HepG2 (cell line): ENCODE measurements around the gene CDC42EP3. TPM values are rescaled to one million over a fixed set of nuclear protein-coding genes. Genes with fewer than 3 reads are reported as not detected.

Experiments
- ATAC-seq: fragments of 200-7000 bp; cut with Tn5 transposase; 3 replicates; pipeline ENCODE4 v1.9.1; 2020; ENCODE audit warnings: mild to moderate bottlenecking, moderate library complexity
- BruUV-seq: library from RNA; stranded (reverse); fragments of 400-500 nt; replicated peaks from 2 replicates; lab custom pipeline; 2021; lab: Mats Ljungman, UMichigan
- CTCF ChIA-PET: fragments of 300-600 bp; formaldehyde crosslinking; extraction: SDS; loops from one replicate; lab custom pipeline; 2021; ENCODE audit warnings: low total read pairs, inconsistent platforms, low intra/inter-chr PET ratio; lab: Yijun Ruan, JAX
- POLR2A ChIA-PET: fragments of 350-600 bp; sonication (Branson Sonifier 250); formaldehyde crosslinking; loops from one replicate; lab custom pipeline; 2020; ENCODE audit warnings: antibody characterized with exemption, inconsistent platforms; lab: Yijun Ruan, JAX
- DNase-seq: peaks from one replicate; pipeline ENCODE4 v3.0.0-alpha.2; 2015; ENCODE audit warnings: low spot score
- FAIRE-seq: peaks from 3 replicates; lab custom pipeline; 2011; peaks lifted over from hg19 to GRCh38; lab: Jason Lieb, UNC
- H2AFZ ChIP-seq: one replicate; pipeline ENCODE4 v1.6.1; 2011; ENCODE audit warnings: low read length, inconsistent platforms
- H3K27ac ChIP-seq: fragments of 300-600 bp; 3 replicates; pipeline ENCODE4 v1.8.0; 2011; ENCODE audit warnings: mixed run types, mild to moderate bottlenecking, mixed read lengths, low read length, inconsistent platforms; ENCODE audit not compliant: insufficient read depth; ENCODE audit errors: extremely low read length
- H3K27me3 ChIP-seq, 2 experiments: fragments of 200-600 bp in 1 of 2; 2 replicates in 1 of 2; 3 replicates in 1 of 2; pipeline versions ENCODE4 v1.6.0 to v1.8.0; 2011; ENCODE audit warnings: low read length in 2 of 2, mild to moderate bottlenecking in 2 of 2, moderate library complexity in 2 of 2, inconsistent platforms in 1 of 2; ENCODE audit not compliant: insufficient read depth in 2 of 2, control insufficient read depth in 1 of 2
- H3K36me3 ChIP-seq, 2 experiments: fragments of 200-600 bp in 1 of 2; replicated peaks in 1 of 2; 2 replicates in 1 of 2; 3 replicates in 1 of 2; pipeline versions ENCODE4 v1.5.1 to v1.8.0; 2011; ENCODE audit warnings: low read length in 2 of 2, inconsistent platforms in 1 of 2; ENCODE audit not compliant: insufficient read depth in 2 of 2, control insufficient read depth in 1 of 2
- H3K4me1 ChIP-seq: 2 replicates; pipeline ENCODE4 v1.5.1; 2012; ENCODE audit warnings: low read length, inconsistent platforms; ENCODE audit not compliant: insufficient read depth
- H3K4me2 ChIP-seq: 2 replicates; pipeline ENCODE4 v1.6.0; 2011; ENCODE audit warnings: low read depth, low read length, inconsistent platforms
- H3K4me3 ChIP-seq, 3 experiments: fragments of 200-600 bp in 1 of 3; sonication (generic), shearing (Covaris generic) in 1 of 3; replicated peaks in 1 of 3; 2 replicates each; pipeline ENCODE4 v1.5.1; 2011 to 2016; ENCODE audit warnings: low read length in 3 of 3, inconsistent platforms in 2 of 3, low read depth in 2 of 3, mild to moderate bottlenecking in 2 of 3, control low read depth in 1 of 3, mixed read lengths in 1 of 3; ENCODE audit not compliant: insufficient read depth in 1 of 3
- H3K79me2 ChIP-seq: one replicate; pipeline ENCODE4 v1.6.1; 2011; ENCODE audit warnings: low read length, inconsistent platforms; ENCODE audit not compliant: insufficient read depth
- H3K9ac ChIP-seq: 2 replicates; pipeline ENCODE4 v1.6.0; 2011; ENCODE audit warnings: mild to moderate bottlenecking, low read depth, low read length, inconsistent platforms; ENCODE audit not compliant: insufficient read depth
- H3K9me3 ChIP-seq: 2 replicates; pipeline ENCODE4 v1.5.1; 2012; ENCODE audit warnings: mild to moderate bottlenecking, low read length
- H4K20me1 ChIP-seq: 2 replicates; pipeline ENCODE4 v1.6.0; 2011; ENCODE audit warnings: inconsistent platforms, mild to moderate bottlenecking, low read length, moderate library complexity; ENCODE audit not compliant: insufficient read depth
- BCL3 ChIP-seq: sonication (generic); formaldehyde crosslinking; IDR thresholded peaks from 2 replicates; pipeline ENCODE4 v1.5.1; 2020; ENCODE audit warnings: mild to moderate bottlenecking, missing genetic modification reagents, moderate library complexity
- EP300 ChIP-seq, 3 experiments: sonication (generic) in 1 of 3; formaldehyde crosslinking in 1 of 3; IDR thresholded peaks; 2 replicates each; pipeline versions ENCODE4 v1.5.1 to v1.6.1; 2011 to 2020; ENCODE audit warnings: low read depth in 2 of 3, low read length in 2 of 3, borderline replicate concordance in 1 of 3, improper control_type of control experiment in 1 of 3, mild to moderate bottlenecking in 1 of 3, missing genetic modification reagents in 1 of 3, moderate library complexity in 1 of 3
- FOXP1 ChIP-seq, 2 experiments: fragments of 450-650 bp in 1 of 2; IDR thresholded peaks; 2 replicates each; pipeline ENCODE4 v1.6.1; 2017 to 2018; ENCODE audit warnings: antibody characterized with exemption in 1 of 2
- GPN1 ChIP-seq: sonication (generic); formaldehyde crosslinking; IDR thresholded peaks from 2 replicates; pipeline ENCODE4 v1.5.1; 2020; ENCODE audit warnings: missing genetic modification reagents, borderline replicate concordance
- HNF4G ChIP-seq, 2 experiments: sonication (generic) in 1 of 2; formaldehyde crosslinking in 1 of 2; IDR thresholded peaks; 2 replicates each; pipeline versions ENCODE4 v1.4.0 to v1.6.1; 2011 to 2020; ENCODE audit warnings: borderline replicate concordance in 2 of 2, low read depth in 2 of 2, mild to moderate bottlenecking in 2 of 2, low read length in 1 of 2, missing genetic modification reagents in 1 of 2, moderate library complexity in 1 of 2
- HOXA5 ChIP-seq: sonication (generic); formaldehyde crosslinking; IDR thresholded peaks from 2 replicates; pipeline ENCODE4 v1.4.0; 2020; ENCODE audit warnings: missing genetic modification reagents
- MIER3 ChIP-seq: IDR thresholded peaks from 2 replicates; pipeline ENCODE4 v1.6.1; 2016; ENCODE audit warnings: missing compliant biosample characterization, borderline replicate concordance
- NFE2L1 ChIP-seq: sonication (generic); formaldehyde crosslinking; IDR thresholded peaks from 2 replicates; pipeline ENCODE4 v1.4.0; 2020; ENCODE audit warnings: missing genetic modification reagents, mild to moderate bottlenecking, borderline replicate concordance
- PAF1 ChIP-seq: IDR thresholded peaks from 2 replicates; pipeline ENCODE4 v1.6.1; 2016; ENCODE audit warnings: missing genetic modification reagents, missing compliant biosample characterization
- SMYD3 ChIP-seq: sonication (generic); formaldehyde crosslinking; IDR thresholded peaks from 2 replicates; pipeline ENCODE4 v1.8.1; 2023; ENCODE audit warnings: mild to moderate bottlenecking, missing genetic modification reagents
- SNAPC5 ChIP-seq: sonication (generic); formaldehyde crosslinking; IDR thresholded peaks from 2 replicates; pipeline ENCODE4 v1.8.1; 2023; ENCODE audit warnings: mild to moderate bottlenecking, missing genetic modification reagents, borderline replicate concordance
- SOX13 ChIP-seq, 3 experiments: fragments of 450-650 bp in 1 of 3; sonication (generic) in 1 of 3; formaldehyde crosslinking in 1 of 3; IDR thresholded peaks in 2 of 3; conservative IDR thresholded peaks in 1 of 3; 2 replicates each; pipeline versions ENCODE4 v1.5.0 to v1.6.1; 2016 to 2020; ENCODE audit warnings: antibody characterized with exemption in 1 of 3, mild to moderate bottlenecking in 1 of 3, missing compliant biosample characterization in 1 of 3, missing genetic modification reagents in 1 of 3, moderate library complexity in 1 of 3
- STAG1 ChIP-seq: sonication (generic); formaldehyde crosslinking; IDR thresholded peaks from 2 replicates; pipeline ENCODE4 v1.4.0; 2020; ENCODE audit warnings: missing genetic modification reagents
- TAF1 ChIP-seq: sonication (generic); formaldehyde crosslinking; IDR thresholded peaks from 2 replicates; pipeline ENCODE4 v1.4.0; 2020; ENCODE audit warnings: missing genetic modification reagents
- TGIF2 ChIP-seq: IDR thresholded peaks from 2 replicates; pipeline ENCODE4 v1.6.1; 2016; ENCODE audit warnings: control low read depth, missing compliant biosample characterization
- ZEB1 ChIP-seq: IDR thresholded peaks from 2 replicates; pipeline ENCODE4 v1.6.1; 2012; ENCODE audit warnings: mild to moderate bottlenecking, low read depth, inconsistent platforms; ENCODE audit not compliant: insufficient replicate concordance
- ZNF431 ChIP-seq: sonication (generic); formaldehyde crosslinking; IDR thresholded peaks from 2 replicates; pipeline ENCODE4 v1.9.0; 2022; ENCODE audit warnings: missing genetic modification reagents, low read depth, mild to moderate bottlenecking, borderline replicate concordance
- ZNF570 ChIP-seq: sonication (generic); formaldehyde crosslinking; IDR thresholded peaks from 2 replicates; pipeline ENCODE4 v1.4.0; 2020; ENCODE audit warnings: mild to moderate bottlenecking, missing genetic modification reagents, borderline replicate concordance
- ZSCAN20 ChIP-seq: sonication (generic); formaldehyde crosslinking; IDR thresholded peaks from 2 replicates; pipeline ENCODE4 v1.4.0; 2020; ENCODE audit warnings: missing genetic modification reagents, mild to moderate bottlenecking, borderline replicate concordance
- WGBS: methylation state at CpG from one replicate; pipeline ENCODE4 v1.1.6; 2017; ENCODE audit warnings: low lambda C conversion rate; 5-methylcytosine and 5-hydroxymethylcytosine counted together
- in situ Hi-C: cut with HindIII; loops from 2 replicates; pipeline ENCODE4 v1.10.0; 2017; ENCODE audit warnings: low pct_unique_long_range_greater_than_20kb; ENCODE audit not compliant: extremely low pct_ligation_motif_present
- intact Hi-C: fragments of 100-400 bp; cut with micrococcal nuclease; formaldehyde crosslinking; loops from one replicate; pipeline ENCODE4 v1.10.0; 2022; ENCODE audit not compliant: unreplicated experiment
- polyA plus RNA-seq, 8 experiments: library from polyadenylated mRNA; depleted of rRNA in 3 of 8; stranded (reverse) in 7 of 8; unstranded in 1 of 8; fragments of >200 nt; fragmentation: Illumina TruSeq in 4 of 8; extraction: Trizol in 4 of 8; gene quantifications; 2 replicates each; pipeline versions ENCODE4 v1.2.1 to v1.2.3, GENCODE V29; 2011 to 2016; ENCODE audit warnings: low read depth in 4 of 8, missing spikeins in 1 of 8, mixed read lengths in 1 of 8; ENCODE audit not compliant: insufficient read depth in 1 of 8
- total RNA-seq, 5 experiments: library from RNA; depleted of rRNA; stranded (reverse); fragments of >200 nt; fragmentation: Illumina TruSeq; extraction: Trizol; gene quantifications; 2 replicates each; pipeline ENCODE4 v1.2.3, GENCODE V29; 2016; ENCODE audit warnings: low read depth in 1 of 5

The CDC42EP3 gene
- total and polyA plus RNA-seq, 2 of the 13 experiments (the other 11 are each of a cell fraction or from before 2014, with no cell fraction given), result 0.01 TPM; not detected in 1

- Histone ChIP-seq H3K4me1 (no peaks in the 10 kb centered on the region), H2AFZ (no peak overlapping the region), H3K9me3 (no peaks in the 10 kb centered on the region), H3K27me3 (peaks cover 0 to 20% of the 10 kb centered on the region in 2 experiments; a peak in 3 of 5 replicates), H3K79me2 (no peaks in the 10 kb centered on the region), H3K27ac (no peak overlapping the region), H3K9ac (no peak overlapping the region), H4K20me1 (no peaks in the 10 kb centered on the region), H3K36me3 (no peaks in the 10 kb centered on the region), H3K4me3 (no peak overlapping the region), H3K4me2 (no peak overlapping the region)
- no peak for ATAC-seq
- intact Hi-C loops, result no loop called here
- FAIRE-seq, result no peak
- in situ Hi-C loops, result no loop called here
- WGBS, result 17% methylated on average over 6 of the region's 6 CpGs
- BruUV-seq, result no TSS peak
- CTCF ChIA-PET, result no interaction called here
- POLR2A ChIA-PET, result no interaction called here
- no peak for TF ChIP-seq BCL3 (CRISPR knock-in tag)
- no peak for TF ChIP-seq ZNF570 (CRISPR knock-in tag)
- TF ChIP-seq NFE2L1 (CRISPR knock-in tag), result no peak
- TF ChIP-seq SMYD3 (CRISPR knock-in tag), result no peak
- no peak for TF ChIP-seq STAG1
- no peak for TF ChIP-seq ZEB1
- TF ChIP-seq TGIF2 (CRISPR knock-in tag), result no peak
- TF ChIP-seq HOXA5 (CRISPR knock-in tag), result no peak
- no peak for TF ChIP-seq ZSCAN20 (CRISPR knock-in tag)
- no peak for TF ChIP-seq GPN1
- no peak for TF ChIP-seq SOX13 (IDR thresholded peaks at IDR 0.05)
- no peak for TF ChIP-seq SOX13 (CRISPR knock-in tag; conservative IDR thresholded peaks at IDR 0.05 in 1 of 2, IDR thresholded peaks at IDR 0.05 in 1 of 2)
- no peak for TF ChIP-seq TAF1 (CRISPR knock-in tag)
- TF ChIP-seq FOXP1 (IDR thresholded peaks at IDR 0.05), result no peak
- no peak for TF ChIP-seq FOXP1 (CRISPR knock-in tag; IDR thresholded peaks at IDR 0.05)
- no peak for TF ChIP-seq MIER3 (CRISPR knock-in tag)
- TF ChIP-seq HNF4G (IDR thresholded peaks at IDR 0.05; ENCODE audit: borderline replicate concordance, low read depth, low read length), result no peak
- TF ChIP-seq HNF4G (CRISPR knock-in tag; IDR thresholded peaks at IDR 0.05; ENCODE audit: borderline replicate concordance, low read depth), result no peak
- TF ChIP-seq EP300 (IDR thresholded peaks at IDR 0.05; ENCODE audit: low read depth in 2 of 2, low read length in 2 of 2), result no peak
- no peak for TF ChIP-seq EP300 (CRISPR knock-in tag; IDR thresholded peaks at IDR 0.05; ENCODE audit: borderline replicate concordance)
- no peak for TF ChIP-seq SNAPC5 (CRISPR knock-in tag)
- TF ChIP-seq PAF1 (CRISPR knock-in tag), result no peak
- no peak for TF ChIP-seq ZNF431 (CRISPR knock-in tag)
- no peak for DNase-seq
These were observed 12.7 kb upstream of the CDC42EP3 start for GRCh38 chr2:37683921-37684780.
